ENCODE data around the gene AKR1C4.
"Not testable (repeated sequence)": the region's sequence is repeated elsewhere in the genome, so short reads cannot be mapped to it uniquely, and the experiment has no call there.

Gene AKR1C4

GRCh38 chr10:5219262-5219661, 22.6 kb downstream of the AKR1C4 start:
- ChIA-PET POLR2A (ENCODE audit: low non-redundant PET) (no interaction called here), CTCF (interaction anchor here (0.6 kb wide), 1 partner anchor 235 kb away, joined by 5 read pairs; no protein-coding TSS in a partner anchor)
- no peak for DNase-seq (ENCODE audit: low spot score)
- no peak for TF ChIP-seq CTCF (conservative IDR thresholded peaks at IDR 0.05; ENCODE audit: low read depth)
- H3K27ac ChIP-seq, result no peak overlapping the region

- CTCF ChIA-PET; H3K27ac ChIP-seq; POLR2A ChIA-PET (ENCODE audit: low non-redundant PET); DNase-seq (ENCODE audit: low spot score): not testable (repeated sequence)
Observed at GRCh38 chr10:5222942-5223341, 26.3 kb downstream of the AKR1C4 start.

GRCh38 chr10:5229019-5229418, 32.4 kb downstream of the AKR1C4 start:
- TF ChIP-seq CTCF (conservative IDR thresholded peaks at IDR 0.05; ENCODE audit: low read depth), result no peak
- POLR2A ChIA-PET (ENCODE audit: low non-redundant PET), result no interaction called here

GRCh38 chr10:5233324-5233723, 36.7 kb downstream of the AKR1C4 start:
- CTCF ChIA-PET, result no interaction called here
- TF ChIP-seq CTCF (conservative IDR thresholded peaks at IDR 0.05; ENCODE audit: low read depth), result no peak
- POLR2A ChIA-PET (ENCODE audit: low non-redundant PET), result no interaction called here
- no peak overlapping the region for H3K27ac ChIP-seq
- no peak for DNase-seq (ENCODE audit: low spot score)

More at GRCh38 chr10:5229019-5229418, 32.4 kb downstream of the AKR1C4 start:
- no peak overlapping the region for H3K27ac ChIP-seq
- DNase-seq (ENCODE audit: low spot score), result no peak
- CTCF ChIA-PET, result no interaction called here

- ChIA-PET CTCF (no interaction called here), POLR2A (ENCODE audit: low non-redundant PET) (no interaction called here)
Observed at GRCh38 chr10:5234106-5234860, 37.6 kb downstream of the AKR1C4 start.

GRCh38 chr10:5237541-5237940, 40.9 kb downstream of the AKR1C4 start:
- POLR2A ChIA-PET (ENCODE audit: low non-redundant PET); CTCF ChIA-PET; DNase-seq (ENCODE audit: low spot score); H3K27ac ChIP-seq: not testable (repeated sequence)

More at GRCh38 chr10:5234106-5234860, 37.6 kb downstream of the AKR1C4 start:
- peak overlapping the region; percentile 85 for H3K27ac ChIP-seq
- TF ChIP-seq CTCF (conservative IDR thresholded peaks at IDR 0.05; ENCODE audit: low read depth), result no peak
- peak; percentile 73 for DNase-seq (ENCODE audit: low spot score)

- no peak for TF ChIP-seq CTCF (conservative IDR thresholded peaks at IDR 0.05; ENCODE audit: low read depth)
- POLR2A ChIA-PET (ENCODE audit: low non-redundant PET), result no interaction called here
- DNase-seq (ENCODE audit: low spot score), result no peak
- CTCF ChIA-PET, result no interaction called here
- no peak overlapping the region for H3K27ac ChIP-seq
Observed at GRCh38 chr10:5242585-5242984, 45.9 kb downstream of the AKR1C4 start.

All from RWPE1 (cell line).